NCI-H1417 treated with DMSO at 0.1 percent for 48 hours (cell line): ENCODE results near the gene AKR1B15.

Experiments
- DNase-seq: peaks from one replicate; lab custom pipeline; 2025; lab: John Stamatoyannopoulos, UW

The AKR1B15 gene

GRCh38 chr7:134618756-134619530, 70.0 kb downstream of the AKR1B15 start:
- no peak for DNase-seq

- DNase-seq: no peak
These were observed 70.9 kb downstream of the AKR1B15 start for GRCh38 chr7:134619627-134620331.

GRCh38 chr7:134622303-134622995, 73.5 kb downstream of the AKR1B15 start:
- no peak for DNase-seq

- DNase-seq: no peak
These were observed 74.3 kb downstream of the AKR1B15 start for GRCh38 chr7:134623193-134623592.

DNA sequence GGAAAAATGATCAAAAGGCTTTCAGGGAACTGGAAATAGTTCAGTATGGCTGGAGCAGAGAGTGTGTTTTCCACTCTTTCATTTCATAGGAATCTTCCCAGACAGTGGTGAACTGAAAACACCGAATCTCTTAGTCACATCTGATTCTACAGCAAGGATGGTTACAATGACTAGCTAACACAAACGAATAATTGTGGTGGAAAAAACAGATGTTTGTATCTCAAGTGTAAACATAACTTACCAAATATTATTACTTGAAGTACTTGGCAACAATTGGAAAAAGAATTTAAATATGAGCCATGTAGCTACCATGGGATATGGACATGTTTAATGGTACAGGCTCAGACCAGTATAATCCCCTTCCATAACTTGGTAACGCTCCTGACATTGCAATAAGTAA, 76.6 kb downstream of the AKR1B15 start:
- no peak for DNase-seq

DNA sequence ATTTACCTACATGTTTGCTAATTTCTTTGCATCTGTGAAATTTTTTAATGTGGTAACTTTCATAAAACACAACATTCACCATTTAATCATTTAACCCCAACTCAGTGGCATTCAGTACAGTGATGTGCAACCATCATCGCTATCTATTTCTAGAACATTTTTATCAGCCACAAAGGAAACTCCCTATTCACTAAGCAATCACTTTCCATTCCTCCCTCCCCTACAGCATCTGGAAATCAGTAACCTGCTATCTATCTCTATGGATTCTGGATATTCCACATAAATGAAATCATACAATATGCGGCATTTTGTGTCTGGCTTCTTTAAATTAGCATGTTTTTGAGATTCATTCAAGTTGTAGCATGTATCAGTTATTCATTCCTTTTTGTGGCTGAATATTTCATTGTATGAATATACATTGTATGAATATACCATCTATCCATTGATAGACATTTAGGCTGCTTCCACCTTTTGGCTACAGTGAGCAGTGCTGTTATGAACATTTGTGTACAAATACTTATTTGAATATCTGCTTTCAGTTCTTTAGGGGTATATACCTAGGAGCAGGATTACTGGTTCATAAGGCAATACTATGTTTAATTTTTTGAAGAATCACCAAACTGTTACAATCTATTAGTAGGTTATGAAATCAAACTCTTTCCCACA, 78.3 kb downstream of the AKR1B15 start:
- DNase-seq: no peak

DNA sequence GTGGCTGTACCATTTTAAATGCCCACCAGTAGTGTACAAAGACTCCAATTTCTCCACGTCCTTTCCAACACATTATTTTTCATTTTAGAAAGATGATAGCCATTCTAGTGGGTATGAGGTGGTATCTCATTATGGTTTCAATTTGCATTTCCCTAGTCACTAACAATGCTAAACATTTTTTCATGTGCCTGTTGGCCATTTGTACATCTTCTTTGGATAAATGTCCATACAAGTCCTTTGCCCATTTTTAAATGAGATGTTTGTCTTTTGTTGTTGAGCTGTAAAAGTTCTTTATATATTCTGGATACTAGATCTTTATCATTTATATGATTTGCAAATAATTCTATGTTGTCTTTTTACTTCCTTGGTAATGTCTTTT, 78.9 kb downstream of the AKR1B15 start:
- no peak for DNase-seq

- no peak for DNase-seq
These were observed 80.5 kb downstream of the AKR1B15 start for GRCh38 chr7:134629445-134629844.
